Epithelial cell of proximal tubule (primary cell): ENCODE data around the gene TPRX2. TPM values are rescaled to one million over a fixed set of nuclear protein-coding genes. Genes with fewer than 3 reads are reported as not detected.
"Not testable (repeated sequence)": the region's sequence is repeated elsewhere in the genome, so short reads cannot be mapped to it uniquely, and the experiment has no call there.

ENCODE experiments used
- DNase-seq: peaks from one replicate; pipeline ENCODE4 v3.0.0-alpha.2; 2011; ENCODE audit warnings: low read depth
- H3K4me3 ChIP-seq: 2 replicates; pipeline ENCODE4 v1.5.1; 2011; ENCODE audit warnings: low read depth, mild to moderate bottlenecking, low read length
- total RNA-seq: library from RNA; depleted of rRNA; stranded (reverse); fragments of >200 nt; gene quantifications from 2 replicates; pipeline ENCODE4 v1.2.3, GENCODE V29; 2015
- TF ChIP-seq, protein P1 (sequence below): conservative IDR thresholded peaks from 2 replicates; pipeline ENCODE4 v1.5.1; 2012; ENCODE audit warnings: low read depth, mild to moderate bottlenecking, low read length

TPRX2 gene
- total RNA-seq, 1 donor from 2014 or later = not detected

DNA sequence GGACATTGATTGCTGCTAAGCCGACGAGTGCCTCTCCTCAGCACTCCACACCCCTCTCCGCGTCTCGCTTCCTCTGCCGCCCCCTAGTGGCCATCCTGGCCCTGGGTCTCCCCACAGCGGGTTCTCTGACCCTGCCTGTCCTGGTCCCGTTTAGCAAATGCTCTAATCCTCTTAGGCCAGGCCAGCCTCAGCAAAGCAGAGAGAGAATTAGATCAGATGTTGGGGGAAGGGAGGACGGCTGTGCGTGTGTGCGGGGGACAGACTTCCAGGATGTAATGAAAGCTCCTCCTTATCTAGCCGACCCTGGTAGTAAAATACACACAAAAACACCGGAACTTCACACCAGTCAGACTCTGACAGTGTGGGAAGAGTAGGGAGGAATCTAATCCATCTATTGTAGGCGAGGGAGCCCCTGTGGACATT lies 4.5 kb downstream of the TPRX2 start:
- DNase-seq = no peak
- TF ChIP-seq, protein P1, sequence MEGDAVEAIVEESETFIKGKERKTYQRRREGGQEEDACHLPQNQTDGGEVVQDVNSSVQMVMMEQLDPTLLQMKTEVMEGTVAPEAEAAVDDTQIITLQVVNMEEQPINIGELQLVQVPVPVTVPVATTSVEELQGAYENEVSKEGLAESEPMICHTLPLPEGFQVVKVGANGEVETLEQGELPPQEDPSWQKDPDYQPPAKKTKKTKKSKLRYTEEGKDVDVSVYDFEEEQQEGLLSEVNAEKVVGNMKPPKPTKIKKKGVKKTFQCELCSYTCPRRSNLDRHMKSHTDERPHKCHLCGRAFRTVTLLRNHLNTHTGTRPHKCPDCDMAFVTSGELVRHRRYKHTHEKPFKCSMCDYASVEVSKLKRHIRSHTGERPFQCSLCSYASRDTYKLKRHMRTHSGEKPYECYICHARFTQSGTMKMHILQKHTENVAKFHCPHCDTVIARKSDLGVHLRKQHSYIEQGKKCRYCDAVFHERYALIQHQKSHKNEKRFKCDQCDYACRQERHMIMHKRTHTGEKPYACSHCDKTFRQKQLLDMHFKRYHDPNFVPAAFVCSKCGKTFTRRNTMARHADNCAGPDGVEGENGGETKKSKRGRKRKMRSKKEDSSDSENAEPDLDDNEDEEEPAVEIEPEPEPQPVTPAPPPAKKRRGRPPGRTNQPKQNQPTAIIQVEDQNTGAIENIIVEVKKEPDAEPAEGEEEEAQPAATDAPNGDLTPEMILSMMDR = peak; percentile 98
- H3K4me3 ChIP-seq = no peak overlapping the region

DNA sequence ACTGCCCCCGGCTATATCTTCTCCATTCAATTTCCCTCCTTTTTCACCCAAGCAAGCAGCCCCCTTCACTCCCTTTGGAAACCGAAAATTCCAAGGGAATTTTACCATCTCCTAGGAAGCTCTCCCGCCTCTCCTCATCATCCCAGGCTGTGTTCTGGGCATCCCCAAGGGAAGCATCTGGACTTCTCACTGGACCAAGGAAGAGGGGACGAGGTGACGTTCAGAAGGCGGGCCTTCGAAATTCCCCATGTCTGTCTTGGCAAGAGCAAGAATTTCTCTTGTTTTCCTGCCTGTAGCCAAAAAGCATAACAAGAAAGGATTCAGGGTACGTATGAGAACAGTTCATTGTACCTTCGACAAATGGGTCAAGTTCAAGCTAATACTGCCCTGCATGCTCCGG lies 6.1 kb downstream of the TPRX2 start:
- TF ChIP-seq, protein P1 = no peak
- no peak for DNase-seq
- H3K4me3 ChIP-seq = no peak overlapping the region

DNA sequence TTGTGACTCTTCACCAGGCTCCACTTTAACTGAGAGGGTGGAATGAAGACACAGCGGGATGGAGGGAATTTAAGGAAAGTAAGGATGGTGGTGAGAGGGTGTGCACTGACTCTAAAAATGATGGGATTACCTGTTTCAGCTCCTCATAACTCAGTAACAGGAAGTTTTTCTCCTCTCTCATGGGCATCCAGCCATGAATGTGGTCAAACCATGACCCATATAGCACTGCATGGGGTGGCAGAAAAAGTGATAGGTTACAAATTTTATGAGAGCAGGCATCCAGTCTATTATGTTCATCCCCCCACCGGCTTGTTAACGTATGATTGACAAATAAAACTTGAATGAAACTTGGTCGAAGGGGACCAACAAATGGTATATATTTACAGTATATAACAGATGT lies 19.9 kb downstream of the TPRX2 start:
- no peak overlapping the region for H3K4me3 ChIP-seq
- no peak for DNase-seq
- TF ChIP-seq, protein P1 = no peak

DNA sequence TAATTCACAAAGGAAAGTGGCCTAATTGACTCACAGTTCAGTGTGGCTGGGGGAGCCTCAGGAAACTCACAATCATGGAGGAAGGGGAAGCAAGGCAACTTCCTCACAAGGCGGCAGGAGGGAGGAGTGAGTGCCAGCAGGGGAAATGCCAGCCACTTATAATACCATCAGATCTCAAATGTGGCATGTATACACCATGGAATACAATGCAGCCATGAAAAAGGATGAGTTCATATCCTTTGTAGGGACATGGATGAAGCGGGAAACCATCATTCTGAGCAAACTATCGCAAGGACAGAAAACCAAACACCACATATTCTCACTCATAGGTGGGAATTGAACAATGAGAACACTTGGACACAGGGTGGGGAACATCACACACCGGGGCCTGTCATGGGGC lies 20.4 kb downstream of the TPRX2 start:
- not testable (repeated sequence) for DNase-seq, H3K4me3 ChIP-seq

DNA sequence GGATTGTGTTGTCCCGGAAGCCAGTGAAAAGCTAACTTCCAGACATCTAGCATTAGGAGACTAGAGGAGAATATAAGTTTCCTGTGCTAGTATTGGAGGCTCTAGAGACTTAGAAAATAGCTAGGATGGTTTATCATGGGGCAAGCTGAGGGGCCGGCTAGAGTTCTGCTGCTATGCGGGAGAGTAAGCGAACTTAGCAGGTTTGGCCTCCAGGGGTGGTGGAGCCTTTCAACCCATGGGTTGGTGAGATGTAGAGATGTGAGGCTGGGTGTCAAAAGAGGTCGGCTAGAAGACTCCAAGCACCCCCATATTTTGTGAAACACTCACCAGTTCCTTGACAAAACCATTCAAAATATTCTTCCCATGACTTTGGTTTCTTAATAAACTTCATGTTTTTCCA lies 22.7 kb downstream of the TPRX2 start:
- TF ChIP-seq, protein P1 = no peak
- DNase-seq = no peak
- H3K4me3 ChIP-seq = no peak overlapping the region

DNA sequence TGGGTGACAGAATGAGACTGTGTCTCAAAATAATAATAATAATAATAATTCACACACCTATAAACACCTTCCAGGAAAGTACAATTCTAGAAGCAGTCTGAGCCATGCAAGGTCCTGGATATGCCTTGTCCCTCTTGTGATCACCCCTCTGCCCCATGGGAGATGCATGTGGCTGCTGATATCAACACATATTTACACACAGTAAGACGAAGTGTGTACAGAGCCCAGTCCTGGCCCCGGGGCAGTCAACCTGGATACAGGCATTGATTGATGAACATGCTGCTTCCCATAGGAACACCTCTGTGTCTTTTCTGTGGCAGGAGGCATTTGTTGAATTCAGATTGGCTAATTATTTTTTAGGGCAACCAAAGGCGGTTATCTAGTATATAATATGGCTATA lies 23.9 kb downstream of the TPRX2 start:
- TF ChIP-seq, protein P1 = no peak
- no peak for DNase-seq

DNA sequence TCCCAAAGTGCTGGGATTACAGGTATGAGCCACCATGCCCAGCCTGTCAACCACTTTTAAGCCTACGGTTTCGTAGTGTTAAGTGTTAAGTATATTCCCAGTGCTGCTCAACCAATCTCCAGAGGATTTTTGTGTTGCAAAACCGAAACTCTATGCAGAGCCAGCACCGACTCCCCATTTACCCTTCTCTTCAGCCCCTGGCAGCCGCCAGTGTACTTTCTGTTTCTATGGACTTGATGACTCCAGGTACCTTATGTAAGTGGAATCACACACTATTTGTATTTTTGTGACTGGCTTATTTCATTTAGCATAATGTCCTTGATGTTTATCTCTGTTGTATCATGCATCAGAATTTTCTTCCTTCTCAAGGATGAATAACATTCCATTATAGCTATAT lies 26.0 kb downstream of the TPRX2 start:
- TF ChIP-seq, protein P1 = no peak
- DNase-seq = no peak
- no peak overlapping the region for H3K4me3 ChIP-seq

More for the DNA sequence above, 23.9 kb downstream of the TPRX2 start:
- H3K4me3 ChIP-seq = no peak overlapping the region
